Left ventricle myocardium superior (tissue), 1 donor: Measurements from ENCODE around the gene ERN1. TPM values are rescaled to one million over a fixed set of nuclear protein-coding genes. Genes with fewer than 3 reads are reported as not detected.

Experiments used
- ATAC-seq: fragments of 200-7000 bp; cut with Tn5 transposase; one replicate; pipeline ENCODE4 v1.9.1; 2020; ENCODE audit warnings: mild to moderate bottlenecking, moderate library complexity
- DNase-seq: peaks from one replicate; pipeline ENCODE4 v3.0.0-alpha.2; 2020
- intact Hi-C: fragments of 100-400 bp; cut with micrococcal nuclease; formaldehyde crosslinking; loops from one replicate; pipeline ENCODE4 v1.11.0; 2022
- total RNA-seq: library from RNA; stranded (reverse); fragmentation: NEBNext Ultra II Directional; extraction: Animal tissue kit (Norgen Biotek cat#: 25700); gene quantifications from one replicate; pipeline ENCODE4 v1.2.1, GENCODE V29; 2021
- donor health status: DM: no; HTN: yes; CAD: no; lungs with severe emphysema.

The ERN1 gene
- total RNA-seq, 1 donor from 2014 or later: 9.0 TPM

DNA sequence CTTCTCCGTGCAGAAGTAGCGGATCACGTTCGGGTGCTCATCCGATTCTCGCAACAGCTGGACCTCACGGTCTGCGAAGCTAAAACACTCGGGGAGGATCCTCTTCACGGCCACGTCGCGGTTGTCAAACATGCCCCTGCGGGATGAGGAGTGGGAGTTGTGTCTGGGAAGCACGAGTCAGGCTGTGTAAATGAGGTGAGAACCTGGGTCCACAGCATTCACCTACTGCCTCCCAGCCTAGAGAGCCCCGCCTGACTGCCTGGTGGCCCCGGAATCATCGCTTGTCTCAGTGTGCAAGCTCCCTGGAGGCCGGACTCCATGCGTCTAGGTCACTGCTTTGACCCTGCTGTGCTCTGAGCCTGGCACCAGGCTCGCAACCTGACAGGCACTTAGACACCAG lies 75.6 kb downstream of the ERN1 start:
- intact Hi-C loops: no loop called here
- DNase-seq: no peak
- no peak for ATAC-seq

GRCh38 chr17:64053101-64053500 lies 76.8 kb downstream of the ERN1 start:
- intact Hi-C loops: no loop called here
- ATAC-seq: no peak
- no peak for DNase-seq

- no peak for DNase-seq
- intact Hi-C loops: no loop called here
- peak; percentile 50 for ATAC-seq
Measured at GRCh38 chr17:64051153-64051552, 78.8 kb downstream of the ERN1 start.

- intact Hi-C loops: no loop called here
- no peak for DNase-seq
- ATAC-seq: no peak
Measured at GRCh38 chr17:64048805-64049204, 81.1 kb downstream of the ERN1 start.

- ATAC-seq (no peak), DNase-seq (no peak)
- intact Hi-C loops: no loop called here
Measured at GRCh38 chr17:64045176-64045575, 84.8 kb downstream of the ERN1 start.

GRCh38 chr17:64042700-64043485 lies 87.1 kb downstream of the ERN1 start:
- ATAC-seq (no peak), DNase-seq (no peak)
- intact Hi-C loops: no loop called here

GRCh38 chr17:64041912-64042311 lies 88.0 kb downstream of the ERN1 start:
- ATAC-seq (no peak), DNase-seq (no peak)
- intact Hi-C loops: no loop called here

DNA sequence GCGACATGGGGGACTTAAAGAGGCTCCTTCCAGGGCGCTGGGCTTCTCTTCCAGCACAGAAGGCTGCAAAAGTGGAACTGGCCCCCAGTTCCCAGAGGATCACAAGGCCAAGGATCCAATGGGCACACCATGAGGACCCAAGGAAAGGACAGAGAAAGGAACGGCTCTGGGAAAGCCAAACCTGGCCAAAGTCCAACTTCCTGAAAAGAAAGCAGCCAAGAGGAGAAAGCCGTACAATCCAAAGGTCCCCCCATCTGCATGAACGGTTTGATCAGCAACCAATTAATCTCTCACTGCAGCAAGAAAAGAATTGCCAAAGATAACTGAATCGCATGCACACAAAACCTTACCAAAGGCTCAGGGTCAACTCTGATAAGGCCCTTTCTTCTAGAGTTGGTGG lies 89.7 kb downstream of the ERN1 start:
- intact Hi-C loops: no loop called here
- no peak for DNase-seq
- no peak for ATAC-seq

GRCh38 chr17:64039106-64039400 lies 90.9 kb downstream of the ERN1 start:
- no peak for DNase-seq
- intact Hi-C loops: no loop called here
- no peak for ATAC-seq

DNA sequence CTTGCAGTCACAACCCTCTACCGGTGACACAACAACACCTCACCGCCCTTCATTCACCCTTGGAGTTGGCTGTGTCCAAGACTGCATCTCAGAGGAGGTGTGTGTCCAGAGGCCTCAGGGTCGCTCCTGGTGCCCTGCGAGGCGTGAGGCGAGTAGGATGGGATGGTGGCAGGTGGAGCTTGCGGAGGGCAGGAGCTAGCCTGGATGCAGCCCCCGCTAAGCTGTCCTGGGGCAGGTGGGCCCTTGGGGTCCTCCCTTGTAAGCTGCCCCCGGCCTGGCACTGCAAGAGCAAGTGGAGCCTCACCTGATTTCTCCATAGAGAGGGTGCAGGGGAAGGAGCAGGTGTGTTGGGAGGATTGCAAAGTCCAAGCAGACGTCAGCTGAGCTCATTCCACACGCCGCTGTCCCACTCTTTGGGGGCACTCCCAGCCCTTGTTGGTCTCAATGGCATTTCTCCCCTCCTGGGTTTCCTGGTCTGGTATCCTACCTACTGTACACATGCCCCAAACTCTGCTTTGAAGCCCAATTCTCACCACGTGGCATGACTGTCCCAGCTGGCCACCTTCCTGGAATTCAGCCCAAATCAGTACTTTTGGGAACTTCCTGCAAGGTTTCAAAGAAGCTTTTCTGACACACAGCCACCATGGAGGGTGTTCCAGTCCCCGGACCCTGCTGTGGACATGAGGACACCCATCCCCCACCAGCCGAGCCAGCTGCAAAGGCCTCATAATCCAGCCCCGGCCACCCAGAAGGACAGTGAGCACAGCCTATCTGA lies 91.4 kb downstream of the ERN1 start:
- no peak for ATAC-seq
- no peak for DNase-seq
- intact Hi-C loops: no loop called here

- intact Hi-C loops: no loop called here
Measured at GRCh38 chr17:64037802-64038201, 92.1 kb downstream of the ERN1 start.

DNA sequence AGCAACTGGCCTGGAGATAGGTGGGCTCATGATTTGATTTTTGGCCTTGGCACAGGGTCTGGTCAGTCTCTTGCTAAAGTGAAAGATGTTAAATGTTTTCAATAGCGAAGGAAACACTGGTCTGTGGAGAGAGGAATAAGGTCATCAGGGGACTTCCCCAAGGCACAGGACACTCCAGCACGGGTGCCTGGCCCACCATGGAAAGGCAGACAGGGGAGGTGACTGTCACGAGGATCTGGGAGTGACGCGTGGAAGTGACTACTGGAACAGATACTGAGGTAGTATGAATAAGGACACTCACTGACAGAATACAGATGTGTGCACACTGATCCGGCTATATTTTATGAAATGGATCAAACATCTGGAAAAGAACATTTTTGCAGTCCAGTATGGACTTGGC lies 92.8 kb downstream of the ERN1 start:
- intact Hi-C loops: no loop called here
- DNase-seq: no peak
- ATAC-seq: no peak

More at GRCh38 chr17:64037802-64038201, 92.1 kb downstream of the ERN1 start:
- DNase-seq (no peak), ATAC-seq (no peak)

- DNase-seq: no peak
- no peak for ATAC-seq
- intact Hi-C loops: no loop called here
Measured at GRCh38 chr17:64036198-64036922, 93.6 kb downstream of the ERN1 start.

DNA sequence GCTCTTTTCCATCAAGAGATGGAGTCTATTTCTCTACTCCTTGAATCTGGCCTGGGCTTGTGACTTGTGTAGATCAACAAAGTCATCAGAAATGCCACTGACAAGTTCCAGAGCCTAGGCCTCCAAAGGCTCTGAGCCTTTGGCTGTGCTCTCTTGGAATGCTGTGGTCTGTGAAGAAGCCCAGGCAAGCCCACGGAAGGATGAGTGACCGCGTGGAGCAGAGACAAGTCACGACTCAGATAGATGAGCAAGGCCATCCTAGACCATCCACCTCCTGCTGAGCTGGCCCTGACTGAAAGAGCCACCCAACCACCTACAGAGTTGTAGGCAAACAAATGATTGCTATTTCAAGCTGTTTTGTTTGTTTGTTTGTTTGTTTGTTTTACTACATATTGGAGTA lies 97.9 kb downstream of the ERN1 start:
- DNase-seq: no peak
- intact Hi-C loops: no loop called here
- ATAC-seq: no peak

DNA sequence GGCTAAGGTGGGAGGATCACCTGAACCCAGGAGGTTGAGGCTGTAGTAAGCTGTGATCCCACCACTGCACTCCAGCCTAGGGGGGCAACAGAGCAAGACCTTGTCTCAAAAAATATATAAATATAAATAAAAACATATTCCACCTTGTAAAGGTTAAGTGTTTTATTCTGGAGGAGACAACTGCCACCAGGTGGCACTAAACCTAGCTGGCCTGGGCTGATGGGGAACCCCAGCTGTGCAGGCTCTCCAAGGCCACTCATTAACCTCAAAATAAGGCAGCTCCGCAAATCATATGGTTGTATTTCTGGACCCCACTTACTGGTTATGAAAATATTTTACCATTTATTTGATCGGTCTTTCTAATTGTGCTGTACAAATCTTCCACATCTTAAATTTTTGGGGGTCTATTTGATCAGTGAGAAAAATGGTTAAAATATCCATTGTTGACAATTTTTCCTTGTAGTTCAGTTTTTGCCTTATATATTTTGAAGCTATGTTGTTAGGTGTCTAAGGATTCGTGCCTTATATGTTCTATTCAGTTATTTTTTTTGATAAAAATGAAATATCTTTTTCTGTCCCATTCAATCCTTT lies 101.0 kb downstream of the ERN1 start:
- ATAC-seq (peak; percentile 59), DNase-seq (peak; percentile 61)
- intact Hi-C loops: loop anchor here (5.0 kb wide), 1 partner anchor 103 kb away; the partner anchor contains the start of gene ERN1

DNA sequence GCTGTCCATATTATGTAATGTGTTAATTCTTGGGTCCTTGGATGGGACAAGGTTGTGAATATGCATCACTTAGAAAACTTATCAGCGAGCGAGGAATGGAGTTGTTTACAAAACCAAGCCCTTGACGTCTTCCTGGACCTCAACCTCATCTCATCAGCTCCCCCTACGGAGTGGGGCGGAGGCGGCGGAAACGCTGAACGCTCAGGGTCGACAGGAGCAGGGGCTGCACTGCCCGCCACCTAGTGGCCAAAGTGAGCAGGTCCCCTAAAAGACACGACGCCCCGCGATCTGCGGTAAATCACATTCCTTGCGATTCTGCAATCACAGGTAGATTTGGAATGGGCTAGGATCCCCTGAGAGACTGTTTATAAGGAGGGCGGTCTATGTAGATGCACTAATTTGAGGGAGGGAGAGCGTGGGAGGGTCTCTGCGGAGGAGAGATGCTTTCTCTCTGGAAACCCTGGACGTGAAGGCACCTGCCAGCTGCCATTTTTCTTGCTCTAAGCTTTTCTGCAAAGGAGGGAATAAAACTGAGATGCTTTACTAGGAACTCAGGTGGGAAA lies 104.1 kb downstream of the ERN1 start:
- DNase-seq: peak; percentile 85
- intact Hi-C loops: loop anchor here (5.0 kb wide), 1 partner anchor 106 kb away; the partner anchor contains the start of gene ERN1
- ATAC-seq: peak; percentile 82

- ATAC-seq (no peak), DNase-seq (no peak)
- intact Hi-C loops: loop anchor here (5.0 kb wide), 1 partner anchor 107 kb away; the partner anchor contains the start of gene ERN1
Measured at GRCh38 chr17:64024781-64025731, 104.9 kb downstream of the ERN1 start.

- no peak for ATAC-seq
- DNase-seq: no peak
- intact Hi-C loops: no loop called here
Measured at GRCh38 chr17:64024215-64024654, 105.7 kb downstream of the ERN1 start.
